GM19395 (cell line): Measurements from ENCODE around the gene JMJD4.
"Not testable (repeated sequence)": the region's sequence is repeated elsewhere in the genome, so short reads cannot be mapped to it uniquely, and the experiment has no call there.

Source experiments
- ATAC-seq: cut with Tn5 transposase; IDR thresholded peaks from one replicate; pipeline ENCODE4 v1.9.1; 2021; ENCODE audit warnings: mild to moderate bottlenecking, moderate library complexity; ENCODE audit not compliant: unreplicated experiment

Gene JMJD4

DNA sequence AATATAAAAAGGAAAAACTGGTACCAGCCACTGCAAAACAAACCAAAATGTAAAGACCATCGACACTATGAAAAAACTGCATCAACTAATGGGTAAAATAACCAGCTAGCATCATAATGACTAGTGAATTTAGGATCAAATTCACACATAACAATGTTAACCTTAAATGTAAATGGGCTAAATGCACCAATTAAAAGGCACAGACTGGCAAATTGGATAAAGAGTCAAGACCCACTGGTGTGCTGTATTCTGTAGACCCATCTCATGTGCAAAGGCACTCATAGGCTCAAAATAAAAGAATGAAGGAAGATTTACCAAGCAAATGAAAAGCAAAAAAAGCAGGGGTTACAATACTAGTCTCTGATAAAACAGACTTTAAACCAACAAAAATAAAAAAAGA, 33.5 kb downstream of the JMJD4 start:
- not testable (repeated sequence) for ATAC-seq

DNA sequence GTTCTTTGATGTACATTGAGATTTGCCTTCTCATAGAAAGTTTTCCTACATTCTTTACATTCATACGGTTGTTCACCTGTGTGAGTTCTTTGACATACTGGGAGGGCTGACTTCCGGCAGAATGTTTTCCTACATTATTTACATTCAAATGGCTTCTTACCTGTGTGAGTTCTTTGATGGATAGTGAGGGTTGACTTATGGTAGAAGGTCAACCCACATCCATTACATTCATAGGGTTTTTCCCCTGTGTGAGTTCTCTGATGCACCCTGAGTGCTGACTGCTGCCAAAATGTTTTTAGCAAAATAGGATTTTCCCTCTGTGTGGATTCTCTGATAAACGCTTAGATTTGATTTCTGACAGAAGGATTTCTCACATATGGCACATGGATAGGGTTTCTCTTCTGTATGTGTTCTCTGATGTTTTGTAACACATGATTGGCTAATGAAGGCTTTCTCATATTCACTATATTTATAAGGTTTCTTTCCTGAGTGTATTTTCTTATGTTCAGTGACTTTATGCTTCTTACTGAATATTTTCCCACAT, 37.7 kb downstream of the JMJD4 start:
- no peak for ATAC-seq

DNA sequence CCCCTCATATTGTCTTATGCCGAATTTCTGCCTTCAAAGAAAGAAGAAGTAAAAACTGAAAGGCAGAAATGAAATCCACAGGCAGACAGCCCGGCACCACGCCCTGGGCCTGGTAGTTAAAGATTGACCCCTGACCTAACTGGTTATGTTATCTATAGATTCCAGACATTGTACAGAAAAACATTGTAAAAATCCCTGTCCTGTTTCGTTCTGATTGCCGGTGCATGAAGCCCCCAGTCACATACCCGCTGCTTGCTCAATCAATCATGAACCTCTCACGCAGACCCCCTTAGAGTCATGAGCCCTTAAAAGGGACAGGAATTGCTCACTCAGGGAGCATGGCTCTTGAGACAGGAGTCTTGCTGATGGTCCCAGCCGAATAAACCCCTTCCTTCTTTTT, 49.3 kb downstream of the JMJD4 start:
- ATAC-seq: no peak
